Loucy (cell line): ENCODE data around the gene IL20.

Experiments used
- H2AFZ ChIP-seq: fragments of 200-600 bp; sonication (generic); 2 replicates; pipeline ENCODE4 v1.6.0; 2016; ENCODE audit warnings: antibody characterized with exemption, mild to moderate bottlenecking, low read length, moderate library complexity
- H3F3A ChIP-seq: fragments of 200-600 bp; 2 replicates; pipeline ENCODE4 v1.6.0; 2016; ENCODE audit warnings: antibody characterized with exemption, low read depth, mild to moderate bottlenecking
- H3K27me3 ChIP-seq: fragments of 200-600 bp; sonication (generic); 2 replicates; pipeline ENCODE4 v1.6.1; 2014; ENCODE audit warnings: low read length, mild to moderate bottlenecking; ENCODE audit not compliant: insufficient read depth, poor library complexity, severe bottlenecking
- H3K36me3 ChIP-seq: fragments of 200-600 bp; sonication (generic); 2 replicates; pipeline ENCODE4 v1.6.1; 2016; ENCODE audit warnings: low read length; ENCODE audit not compliant: insufficient read depth
- H3K4me1 ChIP-seq: fragments of 200-600 bp; sonication (generic); 2 replicates; pipeline ENCODE4 v1.5.1; 2014; ENCODE audit warnings: low read length, mild to moderate bottlenecking; ENCODE audit not compliant: insufficient read depth, poor library complexity, severe bottlenecking
- H3K4me2 ChIP-seq: fragments of 200-600 bp; sonication (generic); 2 replicates; pipeline ENCODE4 v1.6.0; 2014; ENCODE audit warnings: antibody characterized with exemption, low read length, low read depth, mild to moderate bottlenecking; ENCODE audit not compliant: poor library complexity, severe bottlenecking
- H3K4me3 ChIP-seq: fragments of 200-600 bp; sonication (generic); 2 replicates; pipeline ENCODE4 v1.5.1; 2014; ENCODE audit warnings: low read length, mild to moderate bottlenecking, mixed read lengths; ENCODE audit not compliant: poor library complexity, severe bottlenecking
- H3K79me2 ChIP-seq: fragments of 200-600 bp; sonication (generic); 2 replicates; pipeline ENCODE4 v1.6.1; 2014; ENCODE audit warnings: low read length; ENCODE audit not compliant: insufficient read depth
- H3K9ac ChIP-seq: fragments of 200-600 bp; sonication (generic); 2 replicates; pipeline ENCODE4 v1.6.0; 2014; ENCODE audit warnings: mild to moderate bottlenecking, low read depth, low read length, moderate library complexity; ENCODE audit not compliant: poor library complexity, severe bottlenecking
- H3K9me2 ChIP-seq: fragments of 200-600 bp; sonication (generic); replicated peaks from 2 replicates; pipeline ENCODE4 v1.6.1; 2016; ENCODE audit warnings: low read depth, low read length, mixed read lengths
- H3K9me3 ChIP-seq: fragments of 200-600 bp; sonication (generic); 2 replicates; pipeline ENCODE4 v1.6.1; 2014; ENCODE audit warnings: mild to moderate bottlenecking, antibody characterized with exemption, low read length, low read depth; ENCODE audit not compliant: insufficient read depth
- H4K20me1 ChIP-seq: fragments of 200-600 bp; sonication (generic); 2 replicates; pipeline ENCODE4 v1.6.0; 2014; ENCODE audit warnings: antibody characterized with exemption, low read length, mild to moderate bottlenecking; ENCODE audit not compliant: insufficient read depth, poor library complexity, severe bottlenecking
- EZH2phosphoT487 ChIP-seq: fragments of 200-600 bp; IDR thresholded peaks from 2 replicates; pipeline ENCODE4 v1.6.1; 2018; ENCODE audit warnings: antibody characterized with exemption, mild to moderate bottlenecking, moderate library complexity, borderline replicate concordance
- TF ChIP-seq, protein P1 (sequence below): fragments of 200-600 bp; sonication (generic); conservative IDR thresholded peaks from 2 replicates; pipeline ENCODE4 v1.5.1; 2014; ENCODE audit warnings: mild to moderate bottlenecking, antibody characterized with exemption, low read length

Gene IL20

DNA sequence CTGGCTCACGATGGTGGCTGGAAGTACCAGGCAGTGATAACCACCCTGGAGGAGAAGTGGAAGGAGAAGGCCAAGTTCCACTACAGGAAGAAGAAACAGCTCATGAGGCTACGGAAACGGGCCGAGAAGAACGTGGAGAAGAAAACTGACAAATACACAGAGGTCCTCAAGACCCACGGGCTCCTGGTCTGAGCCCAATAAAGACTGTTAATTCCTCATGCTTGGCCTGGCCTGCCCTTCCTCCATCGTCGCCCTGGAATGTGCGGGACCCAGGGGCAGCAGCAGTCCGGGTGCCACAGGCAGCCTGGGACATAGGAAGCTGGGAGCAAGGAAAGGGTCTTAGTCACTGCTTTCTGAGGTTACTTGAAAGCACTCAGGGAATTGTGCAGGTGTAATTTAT is 42.6 kb downstream of the IL20 start:
- H3K4me3 ChIP-seq: no peak overlapping the region
- H3K36me3 ChIP-seq: no peaks in the 10 kb centered on the region
- peaks cover 21% of the 10 kb centered on the region for H3K27me3 ChIP-seq
- no peaks in the 10 kb centered on the region for H3K79me2 ChIP-seq
- no peaks in the 10 kb centered on the region for H4K20me1 ChIP-seq
- TF ChIP-seq, protein P1, sequence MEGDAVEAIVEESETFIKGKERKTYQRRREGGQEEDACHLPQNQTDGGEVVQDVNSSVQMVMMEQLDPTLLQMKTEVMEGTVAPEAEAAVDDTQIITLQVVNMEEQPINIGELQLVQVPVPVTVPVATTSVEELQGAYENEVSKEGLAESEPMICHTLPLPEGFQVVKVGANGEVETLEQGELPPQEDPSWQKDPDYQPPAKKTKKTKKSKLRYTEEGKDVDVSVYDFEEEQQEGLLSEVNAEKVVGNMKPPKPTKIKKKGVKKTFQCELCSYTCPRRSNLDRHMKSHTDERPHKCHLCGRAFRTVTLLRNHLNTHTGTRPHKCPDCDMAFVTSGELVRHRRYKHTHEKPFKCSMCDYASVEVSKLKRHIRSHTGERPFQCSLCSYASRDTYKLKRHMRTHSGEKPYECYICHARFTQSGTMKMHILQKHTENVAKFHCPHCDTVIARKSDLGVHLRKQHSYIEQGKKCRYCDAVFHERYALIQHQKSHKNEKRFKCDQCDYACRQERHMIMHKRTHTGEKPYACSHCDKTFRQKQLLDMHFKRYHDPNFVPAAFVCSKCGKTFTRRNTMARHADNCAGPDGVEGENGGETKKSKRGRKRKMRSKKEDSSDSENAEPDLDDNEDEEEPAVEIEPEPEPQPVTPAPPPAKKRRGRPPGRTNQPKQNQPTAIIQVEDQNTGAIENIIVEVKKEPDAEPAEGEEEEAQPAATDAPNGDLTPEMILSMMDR: no peak
- no peak for TF ChIP-seq EZH2phosphoT487
- no peaks in the 10 kb centered on the region for H3F3A ChIP-seq
- H3K9ac ChIP-seq: no peak overlapping the region
- H3K4me1 ChIP-seq: no peaks in the 10 kb centered on the region
- no peaks in the 10 kb centered on the region for H3K9me2 ChIP-seq
- no peaks in the 10 kb centered on the region for H3K9me3 ChIP-seq
- no peak overlapping the region for H3K4me2 ChIP-seq
- no peak overlapping the region for H2AFZ ChIP-seq

GRCh38 chr1:206909161-206909882 is 43.9 kb downstream of the IL20 start:
- no peaks in the 10 kb centered on the region for H4K20me1 ChIP-seq
- no peaks in the 10 kb centered on the region for H3K79me2 ChIP-seq
- no peak overlapping the region for H3K9ac ChIP-seq
- H3K27me3 ChIP-seq: peaks cover 21% of the 10 kb centered on the region
- peak overlapping the region; percentile 42 for H3K4me3 ChIP-seq
- no peaks in the 10 kb centered on the region for H3K9me3 ChIP-seq
- H3K9me2 ChIP-seq: no peaks in the 10 kb centered on the region
- peak overlapping the region; percentile 46 for H2AFZ ChIP-seq
- H3F3A ChIP-seq: no peaks in the 10 kb centered on the region
- H3K36me3 ChIP-seq: no peaks in the 10 kb centered on the region
- H3K4me1 ChIP-seq: no peaks in the 10 kb centered on the region
- H3K4me2 ChIP-seq: peak overlapping the region; percentile 64
- TF ChIP-seq, protein P1: no peak
- no peak for TF ChIP-seq EZH2phosphoT487

DNA sequence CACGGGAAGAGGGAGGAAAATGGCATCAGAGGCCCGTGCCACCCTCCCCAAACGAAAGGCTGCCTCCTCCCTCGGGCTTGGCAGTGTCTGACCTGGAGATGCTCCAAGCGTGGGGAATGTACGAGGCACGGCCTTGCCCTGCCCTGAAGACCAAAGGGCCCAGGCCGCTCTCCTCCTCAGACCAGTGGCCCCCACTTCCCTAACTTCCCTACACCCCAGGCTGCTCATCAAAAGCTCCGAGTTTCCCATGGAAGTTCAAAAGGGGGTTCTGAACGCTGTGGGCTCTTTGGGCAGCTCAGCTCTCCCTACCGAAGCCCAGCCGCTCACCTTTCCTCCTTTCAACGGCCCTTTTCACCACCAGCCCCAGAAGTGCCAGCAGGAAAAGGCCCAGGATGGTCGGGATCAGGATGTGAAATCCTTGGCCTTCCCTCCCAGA is 44.5 kb downstream of the IL20 start:
- no peaks in the 10 kb centered on the region for H3K4me1 ChIP-seq
- H3K27me3 ChIP-seq: peaks cover 21% of the 10 kb centered on the region
- H3K9me3 ChIP-seq: no peaks in the 10 kb centered on the region
- H3K79me2 ChIP-seq: no peaks in the 10 kb centered on the region
- no peaks in the 10 kb centered on the region for H3F3A ChIP-seq
- TF ChIP-seq EZH2phosphoT487: no peak
- TF ChIP-seq, protein P1: no peak
- peak overlapping the region; percentile 64 for H3K4me2 ChIP-seq
- peak overlapping the region; percentile 42 for H3K4me3 ChIP-seq
- H3K9me2 ChIP-seq: no peaks in the 10 kb centered on the region
- H3K36me3 ChIP-seq: no peaks in the 10 kb centered on the region
- H2AFZ ChIP-seq: 0 out of 2 replicates have a peak overlapping the region, but pooled peaks have one; percentile 46
- H4K20me1 ChIP-seq: no peaks in the 10 kb centered on the region
- no peak overlapping the region for H3K9ac ChIP-seq
